NCI-H187 treated with DMSO at 0.1 percent for 48 hours (cell line): ENCODE data around the gene ADGRL3.
A peak's percentile ranks its signal among the peaks of the same experiment; 100 is the strongest.

ENCODE experiments used
- DNase-seq: peaks from one replicate; lab custom pipeline; 2025; lab: John Stamatoyannopoulos, UW

The ADGRL3 gene

DNA sequence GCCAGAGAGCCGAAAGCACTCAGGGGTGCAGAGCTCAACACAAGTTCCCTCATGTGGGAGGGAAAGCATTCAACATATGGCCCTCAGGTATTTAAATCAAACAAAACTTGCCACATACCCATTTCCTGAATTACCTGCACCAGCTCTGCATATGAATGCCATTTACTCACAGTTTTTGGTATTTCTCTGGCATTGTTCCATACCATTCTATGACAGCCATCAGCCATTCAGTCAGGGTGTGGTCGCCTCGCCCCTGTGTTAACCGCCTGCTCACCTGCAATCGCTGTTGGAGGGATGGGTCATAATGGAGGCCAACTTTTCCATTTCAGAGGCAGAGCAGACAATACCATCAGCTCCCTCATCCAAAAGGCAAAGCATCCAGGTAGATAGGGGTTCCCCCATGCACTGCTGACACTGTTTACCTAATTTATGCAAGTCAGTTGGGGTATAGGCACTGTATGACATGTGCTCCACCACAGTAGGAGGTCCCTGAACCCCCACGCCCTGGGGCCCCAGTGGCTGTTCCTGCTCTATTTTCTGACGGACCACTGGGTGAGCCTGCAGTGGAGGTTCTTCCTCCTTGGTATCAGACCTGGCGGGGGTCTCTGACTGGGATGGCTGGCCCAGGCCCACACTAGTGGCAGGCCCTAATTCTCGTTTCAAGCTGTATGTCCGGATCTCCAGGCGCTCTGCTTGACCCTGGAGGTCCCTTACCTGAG lies 227.1 kb downstream of the ADGRL3 start:
- DNase-seq, result no peak

DNA sequence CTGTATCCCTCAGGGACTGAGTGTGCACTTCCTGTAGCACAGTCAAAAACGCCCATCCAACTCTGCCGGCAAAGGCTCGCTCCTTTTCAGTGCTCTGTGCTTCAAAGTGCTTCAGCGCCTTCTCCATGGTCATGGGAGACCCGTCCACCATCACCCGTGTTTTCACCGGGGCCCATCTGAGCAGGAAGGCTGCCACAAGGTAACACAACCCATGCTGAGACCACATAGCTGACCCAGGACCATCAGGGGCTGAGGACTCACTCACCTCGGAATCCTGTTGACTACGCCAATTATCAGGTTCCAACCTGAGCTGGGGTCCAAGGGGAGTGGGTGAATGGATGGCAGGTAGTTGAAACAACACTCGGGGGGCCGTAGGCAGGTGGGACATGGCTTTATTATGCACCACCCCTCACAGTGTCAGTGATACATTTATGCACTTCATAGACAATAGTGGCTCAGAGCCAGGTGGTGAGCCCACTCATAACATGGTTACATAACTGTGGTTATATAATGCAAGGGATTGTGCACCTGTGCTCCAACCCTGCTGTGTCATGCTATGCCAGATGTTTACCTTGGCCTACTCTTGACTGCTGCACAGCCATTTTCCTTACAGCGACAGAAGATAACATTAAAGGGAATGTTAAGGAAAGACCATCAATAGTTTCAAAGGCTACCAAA lies 227.8 kb downstream of the ADGRL3 start:
- DNase-seq, result no peak

DNA sequence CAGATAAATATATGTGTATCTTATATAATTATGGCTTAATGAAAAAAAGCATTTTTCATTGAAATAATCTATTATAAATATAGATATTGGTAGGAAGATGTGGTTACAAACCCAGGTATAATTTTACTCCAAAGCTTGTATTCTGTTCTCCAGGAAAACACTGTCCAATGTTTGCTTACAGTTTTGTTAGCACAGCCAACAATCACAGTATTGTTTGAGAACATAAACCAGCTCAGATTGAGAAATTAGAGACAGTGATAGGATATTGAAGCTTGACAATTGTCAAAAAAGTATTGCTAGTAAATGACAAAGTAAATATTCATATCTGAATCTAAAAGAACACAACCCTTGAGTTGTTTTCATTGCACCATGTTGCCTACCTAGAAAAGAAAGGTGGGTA lies 228.8 kb downstream of the ADGRL3 start:
- DNase-seq, result no peak

- DNase-seq, result no peak
Measured at GRCh38 chr4:61431131-61431530, 231.0 kb downstream of the ADGRL3 start.

DNA sequence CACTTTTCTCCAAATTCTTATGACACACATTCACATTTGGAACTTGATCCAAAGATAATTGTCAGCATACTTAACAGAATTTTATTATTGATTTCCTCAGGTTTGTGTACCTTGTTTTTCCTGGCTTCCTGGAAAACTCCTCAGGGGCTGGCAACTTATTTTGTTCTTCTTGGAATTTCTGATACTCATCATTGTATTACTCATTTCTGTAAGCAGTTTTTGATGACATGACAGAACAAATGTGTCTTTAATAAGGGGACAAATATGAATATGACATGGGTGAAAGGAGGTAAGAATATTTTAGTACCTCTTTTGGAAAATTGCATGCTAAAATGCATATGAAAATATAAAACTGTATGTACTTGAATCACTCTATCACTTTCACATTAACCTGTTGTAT lies 237.8 kb downstream of the ADGRL3 start:
- no peak for DNase-seq

DNA sequence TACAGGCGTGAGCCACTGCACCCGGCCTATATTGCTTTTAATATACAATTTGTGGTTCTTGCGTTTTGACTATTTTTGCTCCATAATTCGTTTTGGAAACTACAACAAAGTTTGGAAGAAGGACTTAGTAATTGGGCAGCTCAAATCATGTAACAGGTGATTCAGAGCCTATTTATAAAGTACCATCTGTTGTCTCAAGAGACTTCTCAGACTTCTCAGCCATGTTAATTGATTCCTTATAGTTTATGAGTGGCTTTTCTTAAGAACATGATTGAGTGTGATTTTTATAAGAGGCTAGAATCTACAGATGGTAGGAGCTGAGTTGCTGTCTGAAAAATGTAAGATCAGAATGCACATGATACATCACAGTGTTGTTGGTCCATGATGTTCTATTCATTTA lies 240.2 kb downstream of the ADGRL3 start:
- DNase-seq, result no peak

- DNase-seq, result no peak
Measured at GRCh38 chr4:61442936-61443335, 242.8 kb downstream of the ADGRL3 start.

DNA sequence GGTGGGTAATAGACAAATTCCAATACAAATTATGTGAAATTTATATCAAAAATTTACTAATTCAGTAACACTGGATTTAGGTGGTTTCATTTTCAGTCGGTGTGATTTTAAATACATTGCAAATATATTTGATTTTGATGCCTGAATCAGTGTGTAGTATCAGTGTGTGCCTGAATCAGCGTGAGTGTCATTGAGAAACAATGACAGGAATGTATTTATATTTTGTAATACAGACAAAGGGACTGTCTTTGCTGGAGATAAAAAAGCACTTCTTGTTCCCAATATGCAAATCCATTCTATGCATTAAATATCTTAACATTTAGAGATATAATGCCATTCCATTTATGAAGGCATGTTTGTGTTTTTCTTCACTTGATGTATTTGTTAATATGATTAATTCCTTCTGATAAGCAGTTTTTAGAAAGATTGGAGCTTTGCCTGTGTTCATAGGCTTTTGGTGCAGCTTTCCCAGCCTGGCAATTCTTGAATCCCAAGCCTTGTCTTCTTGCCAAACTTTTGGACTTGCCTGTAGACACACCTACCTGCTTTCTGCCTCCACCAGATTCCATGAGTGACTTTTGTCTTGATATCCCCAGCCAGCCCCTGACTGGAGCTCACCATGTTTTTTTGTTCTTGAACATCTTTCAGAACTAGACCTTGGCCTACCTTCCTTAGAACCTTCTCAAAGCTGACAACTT lies 243.8 kb downstream of the ADGRL3 start:
- DNase-seq, result no peak

DNA sequence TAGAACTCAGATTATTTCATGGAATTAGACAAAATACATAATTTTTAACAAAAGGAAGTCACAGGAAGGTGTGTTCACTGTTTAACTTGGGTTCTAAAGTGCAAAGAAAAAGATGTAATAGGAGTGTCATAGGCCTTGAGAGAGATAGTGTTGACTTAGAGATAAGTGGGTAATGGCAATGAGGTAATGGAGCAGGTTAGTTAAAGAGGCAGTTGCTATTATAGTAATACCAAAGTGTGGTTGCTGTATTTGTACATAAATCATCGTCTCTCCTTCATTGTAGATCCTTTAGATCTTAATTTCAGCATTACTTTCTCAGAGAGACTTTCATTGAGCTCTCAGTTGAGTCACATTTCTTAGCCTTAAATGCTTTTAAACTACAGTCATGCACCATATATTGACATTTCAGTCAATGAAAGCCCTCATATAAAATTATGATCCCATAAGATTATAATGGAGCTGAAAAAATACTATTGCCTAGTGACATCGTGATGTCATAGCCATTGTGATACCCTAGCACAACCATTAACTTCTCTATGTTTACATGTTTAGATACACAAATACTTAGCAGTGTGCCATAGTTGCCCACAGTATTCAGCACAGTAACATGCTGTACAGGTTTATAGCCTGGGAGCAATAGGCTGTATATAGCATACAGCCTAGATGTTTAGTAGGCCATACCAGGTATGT lies 245.4 kb downstream of the ADGRL3 start:
- peak; percentile 99 for DNase-seq

DNA sequence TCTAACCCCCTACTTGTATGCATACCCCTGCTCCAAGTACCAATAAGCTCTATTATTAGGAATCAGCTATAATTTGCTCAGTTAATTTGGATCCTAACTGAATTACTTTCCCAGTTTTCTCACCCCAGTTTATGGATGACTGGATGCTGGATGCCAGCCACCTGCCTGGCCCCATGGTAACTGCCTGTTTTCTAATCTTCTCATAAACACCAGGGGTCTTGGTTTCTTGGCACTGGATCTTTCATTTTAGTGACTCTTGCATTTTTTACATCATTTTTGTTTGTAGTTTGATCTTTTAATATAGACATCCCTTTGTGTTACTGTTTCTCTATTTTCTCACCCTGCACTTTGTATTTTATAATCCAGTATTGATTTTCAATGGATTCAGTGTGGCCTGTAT lies 246.8 kb downstream of the ADGRL3 start:
- DNase-seq, result no peak

GRCh38 chr4:61447918-61448317 lies 247.8 kb downstream of the ADGRL3 start:
- DNase-seq, result no peak

GRCh38 chr4:61451935-61452334 lies 251.8 kb downstream of the ADGRL3 start:
- DNase-seq, result no peak

GRCh38 chr4:61461956-61462355 lies 261.8 kb downstream of the ADGRL3 start:
- DNase-seq, result no peak

DNA sequence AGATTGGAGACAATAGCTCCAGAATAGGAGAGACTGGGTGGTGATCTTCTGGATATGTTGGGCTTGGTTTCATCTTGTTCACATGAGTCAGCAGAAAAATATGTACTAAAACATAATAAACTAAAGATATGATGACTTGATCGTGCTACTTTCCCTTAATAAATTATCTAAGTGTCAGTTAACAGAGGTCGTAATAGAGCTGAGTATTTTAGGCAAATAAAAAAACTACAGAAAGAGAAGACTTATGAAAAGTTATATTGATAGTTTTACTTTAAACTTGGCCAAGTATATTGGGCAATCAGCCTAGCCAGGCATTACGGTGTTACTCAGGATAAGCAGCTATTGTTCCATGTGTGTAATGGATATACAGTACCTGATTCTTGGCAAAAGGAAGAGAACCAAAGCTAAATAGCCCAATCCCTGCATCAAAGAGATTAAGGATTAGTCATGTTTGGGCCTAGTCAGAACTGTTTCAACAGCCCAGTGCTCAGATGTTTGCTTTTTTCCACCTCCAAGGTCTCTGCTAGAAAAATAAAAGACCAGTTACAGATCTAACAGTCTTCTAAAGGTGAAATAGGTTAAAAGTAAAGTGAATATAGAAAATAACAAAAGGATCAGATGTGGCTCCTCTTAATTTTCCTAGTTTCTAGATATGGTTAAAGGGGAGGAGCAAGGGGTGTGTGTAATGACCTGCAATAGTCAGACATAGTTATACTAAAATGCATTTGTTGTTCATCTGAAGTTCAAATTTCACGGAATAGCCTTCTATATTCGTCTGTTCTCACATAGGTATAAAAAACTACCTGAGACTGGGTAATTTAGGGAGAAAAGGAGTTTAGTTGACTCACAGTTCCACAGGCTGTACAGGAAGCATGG lies 262.6 kb downstream of the ADGRL3 start:
- no peak for DNase-seq

DNA sequence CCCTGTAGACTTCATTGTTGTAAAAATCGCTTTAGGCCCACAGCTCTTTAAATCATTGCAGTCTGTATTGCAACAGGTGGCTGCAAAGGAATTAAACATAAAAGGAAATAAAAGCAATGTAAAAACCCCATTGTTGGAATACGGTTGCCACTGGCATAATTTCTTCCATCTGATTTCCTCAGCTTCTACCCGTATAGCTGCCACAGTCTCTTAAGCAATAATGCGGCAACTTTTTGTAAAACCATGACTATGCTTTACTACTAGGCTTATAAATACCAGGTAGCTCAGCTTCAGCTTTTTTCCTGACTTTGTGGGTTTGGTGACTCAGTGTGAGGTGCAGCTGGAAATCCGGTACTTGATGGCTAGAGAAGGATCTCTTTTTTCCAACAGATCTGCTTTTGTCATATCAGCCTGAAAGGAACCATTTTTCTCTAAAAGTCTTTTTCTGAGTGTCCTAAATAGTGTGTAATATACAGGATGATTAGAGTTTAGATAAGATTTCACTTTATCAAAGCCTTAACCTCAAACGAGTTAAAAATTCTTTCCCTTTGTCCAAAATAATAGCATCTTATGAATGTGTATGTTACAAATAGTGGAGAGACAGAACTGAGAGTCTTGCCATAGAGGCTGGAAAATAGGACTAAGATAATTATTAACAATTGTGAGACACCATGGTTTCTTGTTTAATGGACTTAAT lies 268.0 kb downstream of the ADGRL3 start:
- no peak for DNase-seq

- no peak for DNase-seq
Measured at GRCh38 chr4:61473306-61473705, 273.2 kb downstream of the ADGRL3 start.

- DNase-seq, result no peak
Measured at GRCh38 chr4:61478340-61478739, 278.2 kb downstream of the ADGRL3 start.

DNA sequence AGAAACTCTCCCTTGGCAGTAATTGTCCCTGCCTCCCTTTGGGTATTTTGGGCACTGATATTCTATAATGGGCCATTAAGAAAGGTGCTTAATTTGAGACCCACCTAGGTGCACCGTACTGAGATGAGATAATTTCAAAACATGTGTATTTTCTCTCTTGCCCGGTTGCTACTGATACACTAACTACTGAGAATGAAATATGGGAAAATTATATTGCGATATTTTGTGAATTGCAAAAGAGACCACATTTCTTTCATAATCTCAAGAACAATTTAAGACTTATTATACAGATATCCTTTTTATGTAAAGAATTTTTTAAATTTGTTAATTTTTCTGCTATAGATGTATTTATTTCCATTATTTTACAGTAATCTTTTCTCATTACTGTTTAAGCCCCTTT lies 284.9 kb downstream of the ADGRL3 start:
- DNase-seq, result no peak

- no peak for DNase-seq
Measured at GRCh38 chr4:61489927-61490326, 289.8 kb downstream of the ADGRL3 start.

DNA sequence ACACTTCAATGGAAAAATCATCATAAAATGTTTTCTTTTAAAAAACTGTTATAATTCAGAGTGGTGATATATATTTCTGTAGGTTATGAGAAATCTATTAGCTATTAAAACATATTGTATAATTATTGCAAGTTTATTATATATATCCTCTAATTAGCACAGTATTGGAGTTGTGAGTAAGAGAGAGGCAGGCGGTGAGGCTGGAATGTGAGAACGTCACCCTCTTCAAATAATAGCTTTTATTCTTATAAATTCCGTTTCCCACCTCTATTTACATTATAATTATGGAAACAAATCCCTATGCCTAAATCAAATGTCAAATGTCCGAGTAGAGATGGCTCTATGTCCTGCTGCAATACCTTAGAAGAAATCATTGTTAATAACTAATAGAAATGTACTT lies 292.9 kb downstream of the ADGRL3 start:
- DNase-seq, result no peak

- no peak for DNase-seq
Measured at GRCh38 chr4:61493470-61493869, 293.3 kb downstream of the ADGRL3 start.
